Stimulated activated CD8-positive, alpha-beta memory T cell treated with anti-CD3 and anti-CD28 coated beads, Interleukin-12 subunit alpha, Interleukin-12 subunit beta, amount 100 ng/mL, for 1 hour (primary cell): Measurements from ENCODE around the gene BRD3.

ENCODE experiments used
- DNase-seq: peaks from one replicate; pipeline ENCODE4 v3.0.0-alpha.2; 2020; ENCODE audit warnings: low read depth

The BRD3 gene

DNA sequence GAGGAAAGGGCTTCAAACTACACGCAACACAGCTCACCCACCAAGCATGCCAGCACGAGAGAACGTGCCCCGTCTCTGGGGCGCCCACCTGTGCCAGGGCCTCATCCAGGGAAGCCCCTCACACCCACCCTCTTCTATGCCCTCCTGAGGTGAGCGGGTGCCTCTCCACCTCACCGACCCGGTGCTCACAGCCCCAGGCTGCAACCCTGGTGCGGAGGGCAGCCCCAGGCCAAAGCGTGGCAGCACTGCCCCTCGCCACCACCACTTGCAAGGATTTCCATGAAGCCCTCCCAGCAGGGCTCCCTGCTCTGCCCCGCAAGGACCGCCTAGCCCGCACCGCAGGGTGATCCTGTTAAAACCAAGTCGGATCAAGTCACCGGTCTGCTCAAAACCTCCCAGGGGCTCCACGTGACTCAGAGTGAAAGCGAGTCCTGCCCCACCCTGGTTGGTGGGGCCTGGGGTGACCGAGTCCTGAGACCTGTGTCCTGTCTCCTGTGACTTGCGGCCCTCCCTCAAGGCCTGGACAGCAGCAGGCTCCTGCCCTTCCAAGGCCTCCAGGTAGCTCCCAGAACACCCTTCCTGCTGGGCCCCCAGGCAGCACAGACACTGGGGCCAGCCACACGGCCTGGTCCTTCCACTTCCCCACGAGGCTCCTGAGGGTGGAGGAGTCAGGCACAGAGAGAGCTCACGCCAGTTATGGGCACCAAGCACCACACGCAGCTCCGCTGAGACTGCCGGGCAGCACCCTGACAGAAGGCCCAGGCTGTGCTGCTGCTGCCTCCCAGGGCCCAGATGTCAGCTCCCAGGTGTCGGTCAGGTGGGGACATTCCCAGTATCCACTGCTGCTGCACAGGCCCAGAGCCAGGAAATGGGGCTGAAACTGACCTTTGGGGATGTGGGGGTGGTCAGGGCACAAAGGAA lies 12.7 kb downstream of the BRD3 start:
- DNase-seq, result no peak

DNA sequence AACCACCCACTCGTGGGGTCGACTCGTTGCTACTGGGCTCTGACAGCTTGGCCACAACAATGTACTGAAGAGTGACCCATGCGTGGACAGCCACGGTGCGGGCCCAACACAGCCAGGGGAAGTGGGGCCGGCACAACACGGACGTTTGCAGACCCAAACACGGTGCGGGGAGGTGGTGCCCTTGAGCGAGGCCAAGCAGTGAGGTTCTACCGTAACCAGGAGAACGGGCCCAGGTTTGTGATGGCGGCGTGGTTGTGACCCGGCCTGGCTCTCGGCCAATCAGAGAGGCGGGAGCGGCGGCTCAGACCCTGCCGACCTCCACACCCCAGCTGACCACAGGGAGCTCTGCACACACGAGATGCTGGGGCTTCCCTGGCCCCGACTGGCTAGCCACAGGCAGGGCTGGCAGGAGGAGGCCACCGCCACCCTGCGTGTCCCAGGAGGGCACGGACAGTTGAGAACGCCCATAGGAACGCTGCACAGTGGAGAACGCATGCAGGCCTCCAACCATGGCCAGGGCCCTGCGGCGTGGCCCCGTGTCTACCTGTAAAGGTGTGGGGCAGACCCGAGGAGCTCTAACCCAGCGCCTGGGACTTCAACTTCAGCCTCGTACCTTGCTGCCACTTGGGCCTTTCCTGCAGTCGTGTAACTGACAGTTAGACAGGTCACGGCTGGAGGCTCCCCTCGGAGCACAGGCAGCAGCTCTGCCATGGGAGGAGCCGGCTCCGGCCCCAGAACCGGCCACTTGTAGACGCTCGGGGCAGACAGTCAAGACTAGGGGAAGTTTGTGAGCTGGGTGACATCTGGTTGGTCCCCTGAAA lies 13.7 kb downstream of the BRD3 start:
- no peak for DNase-seq

DNA sequence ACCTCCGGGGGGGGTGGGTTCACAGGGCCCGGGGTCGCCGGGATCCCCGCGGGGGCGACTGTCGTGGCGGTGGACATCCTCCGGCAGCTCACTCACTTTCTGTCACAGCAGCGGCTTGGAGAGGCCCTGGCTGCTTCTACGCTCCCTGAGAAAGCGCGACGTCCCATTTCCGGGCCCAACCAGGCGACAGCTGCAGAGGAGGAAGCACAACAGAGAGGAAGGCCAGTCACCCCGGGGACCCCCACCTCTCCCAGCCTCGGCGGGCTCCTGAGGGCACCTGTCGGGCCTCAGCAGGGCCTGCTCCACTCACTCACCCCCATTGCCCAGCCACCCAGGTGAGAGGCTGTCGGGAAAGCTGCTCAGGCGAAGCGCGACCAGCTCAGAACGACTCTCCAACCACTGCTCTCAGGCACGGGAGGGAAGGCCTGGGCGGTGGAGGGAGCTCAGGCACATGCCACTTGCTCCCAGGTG lies 14.4 kb downstream of the BRD3 start:
- no peak for DNase-seq

DNA sequence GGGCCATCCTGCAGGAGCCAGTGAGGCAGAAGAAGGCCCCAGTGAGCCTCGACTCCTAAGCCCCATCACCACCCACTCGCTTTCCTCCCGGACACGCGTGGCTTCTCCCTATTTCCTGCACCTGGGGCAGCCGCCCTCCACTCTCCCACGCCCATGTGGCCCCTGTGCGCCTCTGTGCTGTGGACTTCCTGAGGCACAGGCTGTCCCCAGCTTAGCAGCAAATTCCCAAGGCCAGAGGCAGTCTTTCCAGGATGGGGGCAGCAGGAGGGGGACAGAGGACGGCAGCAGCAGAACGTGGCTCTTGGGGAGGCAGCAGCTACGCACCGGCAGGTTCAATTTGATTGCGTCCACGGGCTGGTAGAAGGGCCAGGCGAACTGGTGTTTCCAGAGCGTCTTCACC lies 14.9 kb downstream of the BRD3 start:
- DNase-seq, result no peak

DNA sequence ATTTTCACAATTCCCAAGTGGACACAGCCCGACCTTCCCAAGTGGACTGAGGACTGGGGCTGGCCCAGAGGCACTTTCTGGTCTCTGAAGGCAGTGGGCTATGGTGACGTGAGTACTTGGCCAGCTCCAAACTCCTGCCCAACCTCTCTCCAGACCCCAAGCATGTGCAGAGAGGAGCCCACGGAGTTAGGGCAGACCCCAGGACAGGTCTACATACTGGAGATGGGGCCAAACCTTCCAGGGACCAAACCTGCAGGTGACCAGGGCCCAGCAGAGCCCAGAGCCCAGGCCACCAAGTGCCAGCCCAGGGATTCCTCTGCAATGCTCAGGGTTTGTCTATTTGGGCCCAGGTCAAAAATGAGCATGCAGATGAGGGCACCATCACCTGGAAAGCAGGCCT lies 15.3 kb downstream of the BRD3 start:
- no peak for DNase-seq

DNA sequence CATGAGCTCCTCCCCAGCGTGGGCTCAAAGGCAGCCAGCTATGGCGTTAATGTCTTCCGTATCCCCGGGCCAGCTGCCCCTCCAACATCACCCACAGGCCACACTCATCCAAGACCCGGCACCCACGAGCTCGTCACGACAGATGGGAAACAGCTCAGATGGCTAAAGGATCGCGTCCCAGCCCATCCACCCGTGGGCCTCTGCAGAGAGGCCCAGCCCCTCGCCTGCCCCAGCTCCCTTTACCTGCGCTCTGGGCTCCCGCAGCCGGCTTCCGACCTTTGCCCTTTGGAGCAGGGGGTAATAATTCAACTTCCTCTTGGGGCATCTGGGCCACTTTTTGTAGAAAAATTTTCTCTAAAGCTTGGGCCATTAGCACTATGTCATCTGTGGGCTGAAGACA lies 16.5 kb downstream of the BRD3 start:
- DNase-seq, result no peak

DNA sequence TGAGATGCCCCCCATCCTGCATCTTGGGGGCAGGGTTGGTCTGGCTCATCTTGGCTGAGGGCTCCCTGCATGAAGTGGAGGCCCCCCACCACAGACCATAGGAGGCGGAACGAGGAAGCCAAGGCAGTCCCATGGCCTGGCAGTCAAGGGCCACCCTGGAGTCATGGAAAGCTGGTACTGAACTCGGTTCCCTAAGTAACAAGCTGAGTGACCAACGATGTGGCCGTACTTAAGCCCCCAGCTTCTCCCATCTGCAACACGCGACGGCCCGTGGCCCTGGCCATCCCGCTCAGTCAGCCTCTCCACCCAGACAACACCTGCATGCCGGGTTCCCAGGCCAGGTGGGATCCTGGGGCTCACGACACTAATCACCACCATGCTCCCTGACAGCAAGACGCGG lies 17.1 kb downstream of the BRD3 start:
- DNase-seq, result no peak

DNA sequence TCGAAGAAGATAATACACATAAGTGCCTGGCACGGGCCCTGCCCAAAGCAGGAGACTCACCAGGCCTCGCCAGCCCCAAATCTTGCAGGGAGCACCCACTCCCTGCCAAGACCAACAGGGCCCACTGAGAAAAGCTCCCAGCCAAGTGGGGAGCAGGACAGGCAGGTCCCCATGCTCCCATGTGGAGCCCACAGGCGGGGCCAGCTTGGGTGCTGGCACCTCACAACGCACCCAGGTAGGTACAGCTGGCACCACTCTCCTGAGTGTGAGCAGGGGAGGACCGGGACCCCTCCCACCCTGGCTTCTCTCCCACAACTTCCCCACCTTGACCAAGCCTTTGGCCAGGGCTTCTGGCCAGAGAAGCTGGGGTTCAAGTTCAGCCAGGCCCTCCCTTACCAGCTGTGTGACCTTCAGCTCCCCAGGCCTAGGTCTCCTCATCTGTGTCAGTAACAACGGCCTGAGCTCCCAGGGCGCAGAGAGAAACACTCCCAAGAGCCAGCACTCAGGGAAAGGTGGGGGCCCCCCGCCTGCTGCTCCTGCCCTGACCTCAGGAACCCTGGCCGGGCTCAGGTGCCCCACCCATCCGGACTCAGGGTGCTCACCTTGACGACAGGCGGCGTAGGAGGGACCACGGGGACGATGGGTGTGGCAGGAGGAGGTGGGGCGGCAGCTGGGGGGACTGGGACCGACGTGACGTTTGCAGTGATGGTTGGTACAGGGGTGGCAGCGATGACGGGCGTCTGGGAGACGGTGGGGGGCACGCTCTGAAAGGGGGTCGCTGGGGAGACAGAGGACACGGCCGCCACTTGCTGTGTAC lies 17.8 kb downstream of the BRD3 start:
- DNase-seq, result no peak

DNA sequence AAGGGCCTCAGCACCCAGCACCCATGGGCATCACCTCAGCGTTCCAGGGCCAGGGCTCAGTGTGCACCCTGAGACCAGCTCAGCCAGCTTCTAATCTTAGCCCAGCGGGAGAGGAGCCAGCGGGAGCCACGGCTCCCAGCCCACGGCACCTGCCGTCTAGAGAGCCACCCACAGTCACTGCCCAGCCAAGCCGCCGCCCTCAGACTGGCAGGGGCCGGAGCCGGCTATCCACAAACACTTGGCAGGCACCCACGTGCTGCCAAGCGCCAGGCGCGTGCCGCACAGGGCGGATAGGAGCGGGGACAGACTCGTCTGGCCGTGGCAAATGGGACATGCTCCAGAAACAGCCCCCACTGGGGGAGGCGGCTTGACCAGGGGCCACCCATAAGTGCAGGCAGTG lies 18.6 kb downstream of the BRD3 start:
- DNase-seq, result no peak

DNA sequence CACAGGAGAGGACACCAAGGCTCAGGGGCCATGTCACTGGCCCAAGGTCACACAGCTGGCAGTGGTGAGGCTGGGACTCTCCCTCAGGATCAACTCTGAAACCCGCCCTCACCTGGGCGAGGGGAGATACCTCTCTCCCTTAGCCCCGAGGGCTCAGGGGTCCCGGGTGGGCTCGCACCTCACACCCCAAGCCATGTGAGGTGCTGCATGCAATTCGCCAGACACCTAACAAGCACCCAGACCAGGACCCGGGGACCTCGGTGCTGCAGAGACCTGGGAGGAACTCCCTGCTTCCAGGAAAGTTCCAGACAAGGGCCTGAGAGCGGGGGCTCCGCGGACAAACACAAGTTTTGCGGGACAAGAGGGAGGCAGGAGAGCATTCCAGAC lies 19.3 kb downstream of the BRD3 start:
- DNase-seq, result no peak

DNA sequence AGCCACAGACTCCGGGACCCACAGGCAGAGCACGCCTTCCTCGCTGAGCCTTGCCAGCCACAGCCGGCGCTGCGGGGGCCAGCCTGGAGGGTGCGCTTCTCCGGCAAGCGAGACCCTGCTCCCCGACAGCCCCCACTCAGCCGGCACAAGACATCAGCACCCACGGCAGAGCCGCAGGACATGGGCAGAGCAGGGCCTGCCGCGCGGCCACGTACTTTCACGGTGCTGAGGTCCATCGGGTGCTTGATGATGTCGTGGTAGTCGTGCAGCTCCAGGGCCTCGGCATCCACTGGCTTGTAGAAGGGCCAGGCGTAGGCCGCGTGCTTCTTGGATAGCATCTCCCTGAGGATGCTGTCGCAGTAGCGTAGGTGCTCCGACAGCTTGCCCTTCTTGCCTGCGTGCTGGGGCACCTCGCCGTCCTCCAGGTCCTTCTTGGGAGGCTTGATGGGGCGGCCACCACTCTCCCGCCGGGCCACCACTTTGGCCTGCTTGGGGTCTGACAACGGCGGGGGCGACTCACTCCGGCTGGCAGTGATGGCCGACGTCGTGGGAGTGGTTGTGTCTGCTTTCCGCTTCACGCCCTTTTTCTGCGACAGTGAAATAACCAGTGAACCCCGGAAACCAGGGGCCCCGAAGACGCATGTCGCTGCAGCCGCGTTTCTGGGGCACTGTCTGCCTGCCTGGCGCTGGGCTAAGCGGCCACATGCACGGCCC lies 19.8 kb downstream of the BRD3 start:
- no peak for DNase-seq

DNA sequence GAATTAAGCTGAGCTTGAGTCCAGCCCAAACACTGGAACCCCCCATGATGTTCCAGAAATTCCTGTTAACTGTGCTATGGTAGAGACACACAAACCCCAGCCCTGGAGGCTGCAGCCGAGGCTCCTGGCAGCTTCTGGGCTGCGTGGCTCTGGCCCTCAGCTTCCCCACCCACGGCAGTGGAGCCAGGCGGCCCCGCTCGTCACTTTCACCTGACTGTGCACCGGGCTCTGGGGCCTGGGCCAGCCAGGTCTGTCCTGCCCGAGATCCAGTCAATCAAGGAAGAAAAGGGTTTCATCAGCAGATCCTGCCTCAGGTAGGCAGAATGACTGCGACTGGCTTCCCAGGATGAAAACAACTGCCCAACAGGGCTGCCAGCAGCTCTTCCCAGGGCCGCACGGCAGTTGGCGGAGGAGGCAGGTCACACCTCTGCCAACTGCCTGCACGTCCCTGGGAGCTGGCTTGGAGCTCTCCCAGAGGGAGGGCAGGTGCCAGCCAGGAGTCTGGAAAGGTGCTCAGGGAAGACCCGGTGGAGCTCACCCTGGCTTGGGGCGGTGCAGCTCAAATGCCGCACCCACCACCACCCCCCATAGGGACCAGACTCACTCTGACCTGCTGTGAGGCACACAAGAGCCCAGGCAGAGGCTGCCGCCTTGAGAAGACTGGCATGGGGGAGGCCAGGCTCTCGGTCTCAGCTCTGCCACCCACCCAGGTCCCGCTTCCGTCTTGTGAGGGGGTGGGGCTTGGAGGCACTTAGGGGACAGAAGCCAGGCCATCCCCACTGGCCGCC lies 20.7 kb downstream of the BRD3 start:
- no peak for DNase-seq

DNA sequence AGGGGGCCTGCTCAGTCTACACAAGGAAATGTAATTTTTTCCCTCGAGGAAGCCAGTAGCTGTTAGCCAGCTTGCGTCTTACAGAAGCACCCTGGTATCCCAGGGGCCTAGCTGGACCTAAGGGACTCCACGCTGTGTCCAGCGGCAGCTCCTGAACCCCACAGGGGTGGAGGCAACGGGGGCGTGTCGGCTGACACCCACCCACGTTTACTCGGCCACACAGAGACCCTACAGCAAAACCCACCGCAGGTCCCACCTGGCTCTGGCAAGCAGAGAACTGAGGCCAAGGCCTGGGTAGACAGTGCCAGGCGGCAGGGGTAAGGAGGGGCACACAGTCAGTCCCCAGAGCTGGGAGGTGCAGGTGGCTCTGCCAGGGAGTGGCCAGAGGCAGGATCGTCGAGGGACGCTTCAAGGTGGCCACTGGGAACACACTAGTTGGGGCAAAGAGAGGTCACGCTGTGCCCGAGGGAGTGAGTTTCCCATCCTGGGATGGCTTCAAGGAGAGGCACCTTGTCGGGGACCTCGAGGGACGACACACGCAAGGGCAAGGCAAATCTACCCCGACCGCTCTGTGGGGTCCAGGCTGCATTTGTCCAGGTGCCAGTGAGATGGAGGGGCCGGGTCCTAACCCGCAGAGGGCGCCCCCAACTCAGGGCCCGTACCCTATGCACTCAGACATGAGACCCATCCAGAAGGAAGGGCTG lies 21.8 kb downstream of the BRD3 start:
- no peak for DNase-seq

DNA sequence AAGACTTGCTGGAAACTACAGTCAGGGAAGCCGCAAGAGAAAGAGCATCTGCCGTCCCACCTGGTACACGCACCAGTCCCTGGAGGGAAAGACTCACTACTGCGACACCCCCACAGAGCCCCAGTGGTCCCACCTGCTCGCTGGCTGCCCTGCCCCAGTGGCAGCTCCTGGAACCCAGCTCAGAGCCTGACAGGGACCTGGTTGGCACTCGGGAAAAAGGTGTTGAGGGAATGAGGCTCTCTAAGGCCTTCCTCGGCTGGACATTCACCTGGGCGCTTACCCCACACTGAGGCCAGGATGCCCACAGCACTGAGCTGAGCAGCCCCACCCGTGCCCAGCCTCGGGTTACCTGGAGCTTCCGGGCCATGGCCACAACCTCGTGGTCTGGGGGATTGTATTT lies 22.9 kb downstream of the BRD3 start:
- DNase-seq, result no peak

DNA sequence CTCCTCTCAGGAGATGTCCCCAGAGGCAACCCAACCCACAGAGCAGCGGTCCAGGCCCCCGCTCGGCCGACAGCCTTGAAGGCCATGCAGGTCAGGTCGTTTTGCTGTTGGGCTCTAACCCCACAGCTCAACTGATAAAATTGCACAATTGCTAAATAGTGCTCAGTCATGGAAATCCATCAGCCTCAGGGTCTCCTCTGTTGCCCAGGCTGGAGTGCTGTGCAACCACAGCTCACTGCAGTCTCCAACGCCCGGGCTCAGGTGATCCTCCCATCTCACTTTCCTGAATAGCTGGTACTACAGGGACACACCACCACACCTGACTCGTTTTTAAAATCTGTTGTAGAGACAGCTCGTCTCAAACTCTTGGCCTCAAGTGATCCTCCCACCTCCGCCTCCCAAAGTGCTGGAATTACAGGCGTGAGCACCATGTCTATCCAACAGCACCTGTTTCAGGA lies 24.3 kb downstream of the BRD3 start:
- DNase-seq, result no peak

DNA sequence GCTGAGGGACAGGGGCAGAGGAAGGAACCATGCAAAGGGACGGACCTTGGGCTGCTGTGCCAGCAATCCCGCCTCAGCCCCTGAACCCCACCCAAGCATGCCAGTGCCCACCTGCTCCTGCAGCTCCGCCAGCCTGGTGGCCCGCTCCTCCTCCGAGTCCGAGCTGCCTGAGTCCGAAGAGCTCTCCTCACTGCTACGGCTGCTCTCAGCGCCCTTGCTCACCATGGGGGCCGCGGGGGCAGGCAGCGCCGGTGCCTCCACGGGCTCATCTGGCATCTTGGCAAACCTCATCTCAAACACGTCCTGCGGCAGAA lies 26.2 kb downstream of the BRD3 start:
- DNase-seq, result no peak

DNA sequence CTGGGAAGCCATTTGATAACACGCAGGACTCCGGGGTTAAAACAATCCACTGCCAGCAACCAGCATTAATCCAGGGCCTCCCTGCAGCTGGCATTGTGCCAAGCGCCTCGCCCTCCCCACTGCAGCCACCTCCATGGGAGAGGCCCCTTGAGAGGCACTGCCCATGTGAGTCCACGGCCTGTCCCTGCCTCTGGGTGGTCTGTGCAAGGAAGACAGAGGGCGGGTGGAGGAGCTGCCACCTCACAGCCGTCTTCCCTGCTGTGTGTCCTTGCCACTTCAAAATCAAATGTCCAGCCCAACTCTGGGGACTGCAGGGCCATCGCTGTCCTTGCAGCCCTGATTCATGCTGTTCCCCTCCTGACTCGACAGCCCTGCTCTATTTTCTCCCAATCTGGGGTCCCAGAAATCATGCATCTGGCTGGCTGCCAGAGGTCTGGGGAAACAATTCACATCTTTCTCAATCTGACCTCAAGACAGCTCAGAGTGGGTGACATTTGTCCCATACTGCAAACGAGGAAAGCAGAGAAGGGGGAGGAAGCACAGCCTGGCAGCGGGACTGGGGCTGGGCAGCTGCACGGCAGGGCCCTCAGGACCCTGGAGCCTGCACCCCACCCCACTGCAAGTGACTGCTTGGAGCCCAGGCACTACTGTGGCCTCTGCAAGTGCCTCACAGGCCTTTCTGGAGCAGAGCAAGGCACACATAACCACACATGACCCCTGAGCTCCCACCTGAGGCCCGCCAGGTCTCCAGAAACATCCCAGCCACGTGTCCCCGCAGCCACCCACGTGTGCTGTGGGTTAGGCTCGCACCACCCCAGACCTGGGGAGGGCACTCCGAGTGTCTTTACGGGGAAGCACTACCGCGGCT lies 26.8 kb downstream of the BRD3 start:
- no peak for DNase-seq

DNA sequence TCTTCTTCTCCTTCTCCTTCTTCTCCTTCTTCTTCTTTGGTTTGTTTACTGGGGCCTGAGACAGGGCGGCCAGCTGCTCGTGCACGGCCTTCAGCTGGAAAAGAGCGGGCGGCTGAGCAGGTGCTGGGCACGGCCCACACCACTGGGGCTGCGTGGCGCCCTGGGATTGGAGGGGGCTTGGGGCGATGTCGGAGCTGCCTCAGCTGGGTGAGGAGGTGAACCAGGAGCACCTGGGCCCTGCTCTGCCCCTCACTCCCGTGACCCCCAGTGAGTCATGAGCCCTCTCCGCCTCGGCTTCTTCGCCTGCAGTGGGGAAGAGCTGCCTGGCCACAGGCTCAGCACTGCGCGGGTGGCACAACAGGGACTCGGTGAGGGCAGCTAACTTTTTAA lies 27.7 kb downstream of the BRD3 start:
- DNase-seq, result no peak
